ENCODE data around the gene PLEKHF1.
"Not testable (repeated sequence)": the region's sequence is repeated elsewhere in the genome, so short reads cannot be mapped to it uniquely, and the experiment has no call there.

PLEKHF1 gene

GRCh38 chr19:29706635-29707034 is 41.4 kb downstream of the PLEKHF1 start:
- H3K9me3 ChIP-seq (ENCODE audit: control insufficient read depth, insufficient read depth, low read length) = no peaks in the 10 kb centered on the region
- H3F3A ChIP-seq (ENCODE audit: control insufficient read depth, insufficient read depth) = no peaks in the 10 kb centered on the region
- peaks cover 5% of the 10 kb centered on the region; the same call in 1 of the 2 replicates for H3K79me2 ChIP-seq (ENCODE audit: control insufficient read depth, low read length)
- H3K4me3 ChIP-seq (ENCODE audit: low read length) = no peak overlapping the region
- 0 out of 2 replicates have a peak, but pooled peaks cover 3% of the 10 kb centered on the region for H3K36me3 ChIP-seq (ENCODE audit: control insufficient read depth, low read length)
- no peaks in the 10 kb centered on the region for H4K20me1 ChIP-seq (ENCODE audit: control insufficient read depth, insufficient read depth, low read depth, low read length)
- no peak overlapping the region for H3K27ac ChIP-seq (ENCODE audit: low read depth, low read length)
- H3K27me3 ChIP-seq (ENCODE audit: control insufficient read depth, low read length) = no peaks in the 10 kb centered on the region
- no peak overlapping the region for H3K4me2 ChIP-seq (ENCODE audit: low read length)
- no peak for TF ChIP-seq CTCF (IDR thresholded peaks at IDR 0.05; ENCODE audit: low read depth, low read length, poor library complexity, severe bottlenecking)
- no peak for TF ChIP-seq EZH2phosphoT487 (IDR thresholded peaks at IDR 0.05; ENCODE audit: borderline replicate concordance, low read length)
- H3K4me1 ChIP-seq (ENCODE audit: control insufficient read depth, low read length) = peaks cover 7% of the 10 kb centered on the region
- H3K9me2 ChIP-seq (replicated peaks; ENCODE audit: control insufficient read depth, low read length) = no peaks in the 10 kb centered on the region

GRCh38 chr19:29708554-29709439 is 43.5 kb downstream of the PLEKHF1 start:
- peaks cover 8% of the 10 kb centered on the region for H3K4me1 ChIP-seq (ENCODE audit: control insufficient read depth, low read length)
- no peak overlapping the region for H3K4me3 ChIP-seq (ENCODE audit: low read length)
- H3K27ac ChIP-seq (ENCODE audit: low read depth, low read length) = no peak overlapping the region
- H3K36me3 ChIP-seq (ENCODE audit: control insufficient read depth, low read length) = 0 out of 2 replicates have a peak, but pooled peaks cover 3% of the 10 kb centered on the region
- H3K79me2 ChIP-seq (ENCODE audit: control insufficient read depth, low read length) = peaks cover 15% of the 10 kb centered on the region
- no peaks in the 10 kb centered on the region for H3K9me3 ChIP-seq (ENCODE audit: control insufficient read depth, insufficient read depth, low read length)
- no peaks in the 10 kb centered on the region for H3K27me3 ChIP-seq (ENCODE audit: control insufficient read depth, low read length)
- H3F3A ChIP-seq (ENCODE audit: control insufficient read depth, insufficient read depth) = no peaks in the 10 kb centered on the region
- no peak for TF ChIP-seq EZH2phosphoT487 (IDR thresholded peaks at IDR 0.05; ENCODE audit: borderline replicate concordance, low read length)
- no peak for TF ChIP-seq CTCF (IDR thresholded peaks at IDR 0.05; ENCODE audit: low read depth, low read length, poor library complexity, severe bottlenecking)
- H3K4me2 ChIP-seq (ENCODE audit: low read length) = no peak overlapping the region
- H3K9me2 ChIP-seq (replicated peaks; ENCODE audit: control insufficient read depth, low read length) = no peaks in the 10 kb centered on the region
- H4K20me1 ChIP-seq (ENCODE audit: control insufficient read depth, insufficient read depth, low read depth, low read length) = no peaks in the 10 kb centered on the region

- H3K79me2 ChIP-seq (ENCODE audit: control insufficient read depth, low read length) = peaks cover 21% of the 10 kb centered on the region
- not testable (repeated sequence) for H4K20me1 ChIP-seq (ENCODE audit: control insufficient read depth, insufficient read depth, low read depth, low read length); H3K4me2 ChIP-seq (ENCODE audit: low read length)
Observed at GRCh38 chr19:29709440-29709798, 44.2 kb downstream of the PLEKHF1 start.

GRCh38 chr19:29711584-29712132 is 46.4 kb downstream of the PLEKHF1 start:
- peaks cover 21% of the 10 kb centered on the region for H3K4me1 ChIP-seq (ENCODE audit: control insufficient read depth, low read length)
- no peak overlapping the region for H3K4me2 ChIP-seq (ENCODE audit: low read length)
- H3K27me3 ChIP-seq (ENCODE audit: control insufficient read depth, low read length) = no peaks in the 10 kb centered on the region
- H3K4me3 ChIP-seq (ENCODE audit: low read length) = no peak overlapping the region
- peaks cover 4% of the 10 kb centered on the region for H3K36me3 ChIP-seq (ENCODE audit: control insufficient read depth, low read length)
- no peaks in the 10 kb centered on the region for H4K20me1 ChIP-seq (ENCODE audit: control insufficient read depth, insufficient read depth, low read depth, low read length)
- H3K79me2 ChIP-seq (ENCODE audit: control insufficient read depth, low read length) = peaks cover 40% of the 10 kb centered on the region
- H3K9me2 ChIP-seq (replicated peaks; ENCODE audit: control insufficient read depth, low read length) = no peaks in the 10 kb centered on the region
- H3K27ac ChIP-seq (ENCODE audit: low read depth, low read length) = no peak overlapping the region
- TF ChIP-seq EZH2phosphoT487 (IDR thresholded peaks at IDR 0.05; ENCODE audit: borderline replicate concordance, low read length) (no peak), CTCF (IDR thresholded peaks at IDR 0.05; ENCODE audit: low read depth, low read length, poor library complexity, severe bottlenecking) (no peak)
- H3K9me3 ChIP-seq (ENCODE audit: control insufficient read depth, insufficient read depth, low read length) = no peaks in the 10 kb centered on the region
- H3F3A ChIP-seq (ENCODE audit: control insufficient read depth, insufficient read depth) = peaks cover 4% of the 10 kb centered on the region; the same call in 1 of the 2 replicates

More at GRCh38 chr19:29709440-29709798, 44.2 kb downstream of the PLEKHF1 start:
- H3K9me3 ChIP-seq (ENCODE audit: control insufficient read depth, insufficient read depth, low read length); H3K27ac ChIP-seq (ENCODE audit: low read depth, low read length); H3F3A ChIP-seq (ENCODE audit: control insufficient read depth, insufficient read depth); H3K4me3 ChIP-seq (ENCODE audit: low read length); H3K36me3 ChIP-seq (ENCODE audit: control insufficient read depth, low read length); H3K9me2 ChIP-seq (replicated peaks; ENCODE audit: control insufficient read depth, low read length); H3K27me3 ChIP-seq (ENCODE audit: control insufficient read depth, low read length): not testable (repeated sequence)
- H3K4me1 ChIP-seq (ENCODE audit: control insufficient read depth, low read length) = peaks cover 15% of the 10 kb centered on the region

All from DOHH2 (cell line).